Left renal pelvis (tissue), 4 donors: ENCODE results near the gene CAPN2. TPM values are rescaled to one million over a fixed set of nuclear protein-coding genes. Genes with fewer than 3 reads are reported as not detected.

Source experiments
- DNase-seq, 4 donors: peaks; one replicate each; pipeline ENCODE4 v3.0.0-alpha.2; 2013; ENCODE audit warnings: low read depth in 4 of 4, low spot score in 3 of 4
- polyA plus RNA-seq, 4 donors: library from polyadenylated mRNA; unstranded; fragments of 120-200 nt; gene quantifications; one replicate each; pipeline ENCODE4 v1.2.1, GENCODE V29; 2013; ENCODE audit not compliant: insufficient read length in 4 of 4

CAPN2 gene
- polyA plus RNA-seq, 4 donors, result 122 to 206 (median 189) TPM

GRCh38 chr1:223819730-223820514, 107.6 kb downstream of the CAPN2 start:
- DNase-seq, result no peak

DNA sequence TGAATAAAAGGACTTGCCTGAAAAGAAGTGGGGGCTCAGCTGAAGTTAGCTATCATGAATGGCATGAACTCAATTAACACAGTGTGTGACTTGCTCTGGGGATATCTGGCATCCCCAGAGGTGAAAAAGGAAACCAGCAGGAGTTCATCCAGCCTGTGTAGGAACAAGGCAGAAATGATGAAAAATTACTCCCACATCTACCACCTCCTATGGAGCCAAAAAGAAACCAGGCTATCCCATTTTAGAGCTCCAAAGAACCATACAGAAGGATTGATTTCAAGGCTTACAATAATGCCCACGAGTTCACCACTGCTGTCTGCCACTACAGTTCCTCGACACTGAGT, 108.1 kb downstream of the CAPN2 start:
- no peak for DNase-seq

- no peak for DNase-seq
Observed at GRCh38 chr1:223820971-223821370, 108.6 kb downstream of the CAPN2 start.

GRCh38 chr1:223824287-223824686, 111.9 kb downstream of the CAPN2 start:
- DNase-seq, result no peak

GRCh38 chr1:223824712-223825111, 112.4 kb downstream of the CAPN2 start:
- no peak for DNase-seq

Other genes with a start within 250 kb of the CAPN2 start
- gene CAPN8, start 46.8 kb upstream of the CAPN2 start, polyA plus RNA-seq, result 1 to 10 TPM in 3 of 4 donors, under 1 TPM in 1; 0.20 to 4.0 (median 2.0) TPM
- gene TP53BP2, start 133.4 kb downstream of the CAPN2 start, polyA plus RNA-seq, result 10 to 100 TPM; 39.2 to 65.6 (median 50.3) TPM